SK-N-SH treated with all-trans-retinoic acid at 6 μM for 48 hours (cell line): Measurements from ENCODE around the gene CAB39L.

Experiments
- ATAC-seq: fragments of 200-7000 bp; cut with Tn5 transposase; 3 replicates; pipeline ENCODE4 v1.9.1; 2020; ENCODE audit warnings: mild to moderate bottlenecking, moderate library complexity
- ARNTL ChIP-seq: fragments of 450-650 bp; formaldehyde crosslinking; IDR thresholded peaks from 2 replicates; pipeline ENCODE4 v1.5.0; 2020; ENCODE audit warnings: low read depth, mild to moderate bottlenecking, moderate library complexity, borderline replicate concordance
- BACH2 ChIP-seq: fragments of 250-450 bp; sonication (Bioruptor Pico); IDR thresholded peaks from 2 replicates; pipeline ENCODE4 v1.9.0; 2021; ENCODE audit warnings: mild to moderate bottlenecking, borderline replicate concordance
- CSDC2 ChIP-seq: fragments of 250-450 bp; sonication (Bioruptor Pico); IDR thresholded peaks from 2 replicates; pipeline ENCODE4 v1.5.0; 2020; ENCODE audit warnings: mild to moderate bottlenecking, moderate library complexity
- CSRNP3 ChIP-seq: fragments of 250-450 bp; sonication (Bioruptor Pico); IDR thresholded peaks from 2 replicates; pipeline ENCODE4 v1.5.1; 2021; ENCODE audit warnings: mild to moderate bottlenecking, moderate library complexity
- ESRRG ChIP-seq: fragments of 250-450 bp; sonication (Bioruptor Pico); IDR thresholded peaks from 2 replicates; pipeline ENCODE4 v1.6.1; 2021; ENCODE audit warnings: mild to moderate bottlenecking
- GLIS3 ChIP-seq: fragments of 250-450 bp; sonication (Bioruptor Pico); IDR thresholded peaks from 2 replicates; pipeline ENCODE4 v1.5.0; 2020; ENCODE audit warnings: mild to moderate bottlenecking, moderate library complexity
- ISL1 ChIP-seq: fragments of 250-450 bp; sonication (Bioruptor Pico); IDR thresholded peaks from 2 replicates; pipeline ENCODE4 v2.1.2; 2022; ENCODE audit warnings: mild to moderate bottlenecking, moderate library complexity
- OSR1 ChIP-seq: fragments of 250-450 bp; sonication (Bioruptor Pico); IDR thresholded peaks from 2 replicates; pipeline ENCODE4 v1.8.0; 2022; ENCODE audit warnings: moderate library complexity, mild to moderate bottlenecking, inconsistent platforms
- PPARA ChIP-seq: fragments of 250-450 bp; sonication (Bioruptor Pico); IDR thresholded peaks from 2 replicates; pipeline ENCODE4 v1.5.0; 2020; ENCODE audit warnings: mild to moderate bottlenecking, borderline replicate concordance
- RARB ChIP-seq: fragments of 250-450 bp; sonication (Bioruptor Pico); IDR thresholded peaks from 2 replicates; pipeline ENCODE4 v1.8.0; 2021; ENCODE audit warnings: mild to moderate bottlenecking, moderate library complexity
- SNAI2 ChIP-seq: fragments of 250-450 bp; sonication (Bioruptor Pico); IDR thresholded peaks from 2 replicates; pipeline ENCODE4 v1.5.0; 2020; ENCODE audit warnings: mild to moderate bottlenecking, moderate library complexity
- TCF4 ChIP-seq: fragments of 250-450 bp; sonication (Bioruptor Pico); IDR thresholded peaks from 2 replicates; pipeline ENCODE4 v1.8.0; 2021; ENCODE audit warnings: mild to moderate bottlenecking, moderate library complexity, borderline replicate concordance
- TOX ChIP-seq: fragments of 250-450 bp; sonication (Bioruptor Pico); IDR thresholded peaks from 2 replicates; pipeline ENCODE4 v1.8.0; 2021; ENCODE audit warnings: mild to moderate bottlenecking, moderate library complexity, borderline replicate concordance
- ZC3H10 ChIP-seq: fragments of 250-450 bp; sonication (Bioruptor Pico); IDR thresholded peaks from 2 replicates; pipeline ENCODE4 v1.5.1; 2021; ENCODE audit warnings: mild to moderate bottlenecking, moderate library complexity
- ZFP3 ChIP-seq: fragments of 250-450 bp; sonication (Bioruptor Pico); IDR thresholded peaks from 2 replicates; pipeline ENCODE4 v1.5.0; 2020; ENCODE audit warnings: mild to moderate bottlenecking, moderate library complexity
- ZFP30 ChIP-seq: fragments of 450-650 bp; formaldehyde crosslinking; IDR thresholded peaks from 2 replicates; pipeline ENCODE4 v1.5.0; 2022; ENCODE audit warnings: mild to moderate bottlenecking, moderate library complexity
- ZNF565 ChIP-seq: fragments of 450-650 bp; formaldehyde crosslinking; conservative IDR thresholded peaks from 2 replicates; pipeline ENCODE4 v1.5.0; 2020; ENCODE audit warnings: low read depth, mild to moderate bottlenecking, moderate library complexity
- ZNF70 ChIP-seq: fragments of 450-650 bp; formaldehyde crosslinking; IDR thresholded peaks from 2 replicates; pipeline ENCODE4 v1.5.0; 2020; ENCODE audit warnings: mild to moderate bottlenecking, moderate library complexity
- ZNF8 ChIP-seq: fragments of 450-650 bp; formaldehyde crosslinking; IDR thresholded peaks from 2 replicates; pipeline ENCODE4 v1.5.0; 2020; ENCODE audit warnings: mild to moderate bottlenecking, moderate library complexity
- TF ChIP-seq, protein P1 (sequence below): fragments of 250-450 bp; sonication (Bioruptor Pico); IDR thresholded peaks from 2 replicates; pipeline ENCODE4 v1.8.0; 2020; ENCODE audit warnings: mild to moderate bottlenecking, moderate library complexity, borderline replicate concordance
- TF ChIP-seq, protein P2 (sequence below): fragments of 250-450 bp; sonication (Bioruptor Pico); IDR thresholded peaks from 2 replicates; pipeline ENCODE4 v1.5.1; 2020; ENCODE audit warnings: low read depth, mild to moderate bottlenecking, moderate library complexity
- TF ChIP-seq, protein P3 (sequence below): fragments of 250-450 bp; sonication (Bioruptor Pico); IDR thresholded peaks from 2 replicates; pipeline ENCODE4 v1.8.0; 2021; ENCODE audit warnings: low read depth, mild to moderate bottlenecking, moderate library complexity, borderline replicate concordance

CAB39L gene

DNA sequence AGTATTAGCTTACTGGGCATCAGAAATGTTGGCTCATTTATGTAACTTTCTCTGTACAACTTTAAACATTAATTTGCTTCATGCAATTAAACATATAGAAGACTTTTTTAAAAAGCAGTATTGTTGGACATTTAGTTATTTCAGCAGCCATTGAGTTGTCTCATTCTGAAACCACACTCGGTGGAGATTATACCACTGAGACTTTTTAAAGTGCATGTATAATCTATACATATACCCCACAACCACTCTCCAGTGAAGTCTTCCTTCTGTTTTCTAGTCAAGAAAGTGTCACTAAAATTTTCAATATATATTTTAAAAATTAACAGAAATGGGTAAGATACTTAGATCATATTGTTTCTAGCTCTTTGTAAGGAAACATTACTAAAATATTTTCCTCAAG is 15.7 kb upstream of the CAB39L start:
- ATAC-seq, result no peak
- no peak for TF ChIP-seq TCF4 (CRISPR knock-in tag)
- no peak for TF ChIP-seq ZNF8 (CRISPR knock-in tag)

- TF ChIP-seq ZNF565 (no peak), ZC3H10 (CRISPR knock-in tag) (no peak), CSRNP3 (CRISPR knock-in tag) (no peak), PPARA (no peak)
- TF ChIP-seq, protein P1, sequence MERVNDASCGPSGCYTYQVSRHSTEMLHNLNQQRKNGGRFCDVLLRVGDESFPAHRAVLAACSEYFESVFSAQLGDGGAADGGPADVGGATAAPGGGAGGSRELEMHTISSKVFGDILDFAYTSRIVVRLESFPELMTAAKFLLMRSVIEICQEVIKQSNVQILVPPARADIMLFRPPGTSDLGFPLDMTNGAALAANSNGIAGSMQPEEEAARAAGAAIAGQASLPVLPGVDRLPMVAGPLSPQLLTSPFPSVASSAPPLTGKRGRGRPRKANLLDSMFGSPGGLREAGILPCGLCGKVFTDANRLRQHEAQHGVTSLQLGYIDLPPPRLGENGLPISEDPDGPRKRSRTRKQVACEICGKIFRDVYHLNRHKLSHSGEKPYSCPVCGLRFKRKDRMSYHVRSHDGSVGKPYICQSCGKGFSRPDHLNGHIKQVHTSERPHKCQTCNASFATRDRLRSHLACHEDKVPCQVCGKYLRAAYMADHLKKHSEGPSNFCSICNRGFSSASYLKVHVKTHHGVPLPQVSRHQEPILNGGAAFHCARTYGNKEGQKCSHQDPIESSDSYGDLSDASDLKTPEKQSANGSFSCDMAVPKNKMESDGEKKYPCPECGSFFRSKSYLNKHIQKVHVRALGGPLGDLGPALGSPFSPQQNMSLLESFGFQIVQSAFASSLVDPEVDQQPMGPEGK (CRISPR knock-in tag), result no peak
- TF ChIP-seq, protein P2, sequence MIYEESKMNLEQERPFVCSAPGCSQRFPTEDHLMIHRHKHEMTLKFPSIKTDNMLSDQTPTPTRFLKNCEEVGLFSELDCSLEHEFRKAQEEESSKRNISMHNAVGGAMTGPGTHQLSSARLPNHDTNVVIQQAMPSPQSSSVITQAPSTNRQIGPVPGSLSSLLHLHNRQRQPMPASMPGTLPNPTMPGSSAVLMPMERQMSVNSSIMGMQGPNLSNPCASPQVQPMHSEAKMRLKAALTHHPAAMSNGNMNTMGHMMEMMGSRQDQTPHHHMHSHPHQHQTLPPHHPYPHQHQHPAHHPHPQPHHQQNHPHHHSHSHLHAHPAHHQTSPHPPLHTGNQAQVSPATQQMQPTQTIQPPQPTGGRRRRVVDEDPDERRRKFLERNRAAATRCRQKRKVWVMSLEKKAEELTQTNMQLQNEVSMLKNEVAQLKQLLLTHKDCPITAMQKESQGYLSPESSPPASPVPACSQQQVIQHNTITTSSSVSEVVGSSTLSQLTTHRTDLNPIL (CRISPR knock-in tag), result no peak
- ATAC-seq, result no peak
These were observed 13.4 kb upstream of the CAB39L start for GRCh38 chr13:49457221-49457620.

DNA sequence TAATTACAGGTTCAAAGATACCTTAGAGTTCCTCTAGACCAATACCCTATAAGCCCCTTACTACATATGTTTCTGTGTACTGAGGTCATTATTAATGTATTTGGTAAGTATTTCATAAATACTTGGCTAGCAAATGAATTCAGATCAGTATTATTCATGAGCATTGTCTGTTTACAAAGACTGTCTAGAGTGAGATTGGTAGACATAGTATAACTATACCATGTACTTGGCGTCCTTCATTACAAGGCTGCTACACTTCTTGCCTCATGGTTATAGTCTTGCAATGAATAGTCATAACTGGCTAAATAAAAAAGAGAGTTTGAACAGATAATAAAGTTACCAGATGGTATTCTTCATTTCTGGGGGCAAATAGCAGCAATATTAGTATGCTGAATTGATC is 12.3 kb upstream of the CAB39L start:
- no peak for TF ChIP-seq ZFP3
- TF ChIP-seq TCF4 (CRISPR knock-in tag), result no peak
- TF ChIP-seq CSDC2 (CRISPR knock-in tag), result no peak
- no peak for TF ChIP-seq ZFP30
- no peak for TF ChIP-seq ESRRG
- no peak for TF ChIP-seq ARNTL (CRISPR knock-in tag)
- TF ChIP-seq, protein P1 (CRISPR knock-in tag), result no peak
- TF ChIP-seq TOX (CRISPR knock-in tag), result no peak
- TF ChIP-seq ISL1 (CRISPR knock-in tag), result no peak
- TF ChIP-seq BACH2 (CRISPR knock-in tag), result no peak
- no peak for TF ChIP-seq ZNF8 (CRISPR knock-in tag)
- no peak for TF ChIP-seq ZC3H10 (CRISPR knock-in tag)
- no peak for TF ChIP-seq CSRNP3 (CRISPR knock-in tag)
- TF ChIP-seq ZNF565, result no peak
- no peak for ATAC-seq

DNA sequence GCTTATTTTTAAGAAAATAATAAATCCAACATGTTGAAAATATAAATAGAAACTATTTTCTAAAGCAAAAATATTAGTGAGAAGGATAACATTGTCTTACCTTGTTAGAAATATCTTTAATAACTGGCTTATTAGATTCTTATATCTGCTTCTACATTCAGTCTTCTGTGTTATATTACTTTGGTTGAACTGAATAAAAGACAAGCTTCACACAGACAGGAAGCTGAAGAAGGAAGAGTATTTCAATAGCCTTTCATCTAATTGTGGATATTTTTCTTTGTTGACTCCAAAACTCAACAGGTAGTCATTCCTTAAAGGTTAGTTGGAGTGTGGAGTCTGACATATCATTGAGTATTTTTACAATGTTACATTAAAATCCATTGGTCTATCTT is 11.1 kb upstream of the CAB39L start:
- ATAC-seq, result no peak; the same call in 2 of the 3 replicates
- TF ChIP-seq ZNF565 (no peak), TOX (CRISPR knock-in tag) (no peak), ARNTL (CRISPR knock-in tag) (no peak), ZFP30 (no peak), ZC3H10 (CRISPR knock-in tag) (no peak), PPARA (no peak), ZNF8 (CRISPR knock-in tag) (no peak), ZFP3 (no peak), ZNF70 (no peak), GLIS3 (CRISPR knock-in tag) (no peak), BACH2 (CRISPR knock-in tag) (no peak), SNAI2 (CRISPR knock-in tag) (no peak), RARB (CRISPR knock-in tag) (no peak), OSR1 (CRISPR knock-in tag) (no peak), CSDC2 (CRISPR knock-in tag) (no peak)
- TF ChIP-seq, protein P2 (CRISPR knock-in tag), result no peak
- TF ChIP-seq, protein P3, sequence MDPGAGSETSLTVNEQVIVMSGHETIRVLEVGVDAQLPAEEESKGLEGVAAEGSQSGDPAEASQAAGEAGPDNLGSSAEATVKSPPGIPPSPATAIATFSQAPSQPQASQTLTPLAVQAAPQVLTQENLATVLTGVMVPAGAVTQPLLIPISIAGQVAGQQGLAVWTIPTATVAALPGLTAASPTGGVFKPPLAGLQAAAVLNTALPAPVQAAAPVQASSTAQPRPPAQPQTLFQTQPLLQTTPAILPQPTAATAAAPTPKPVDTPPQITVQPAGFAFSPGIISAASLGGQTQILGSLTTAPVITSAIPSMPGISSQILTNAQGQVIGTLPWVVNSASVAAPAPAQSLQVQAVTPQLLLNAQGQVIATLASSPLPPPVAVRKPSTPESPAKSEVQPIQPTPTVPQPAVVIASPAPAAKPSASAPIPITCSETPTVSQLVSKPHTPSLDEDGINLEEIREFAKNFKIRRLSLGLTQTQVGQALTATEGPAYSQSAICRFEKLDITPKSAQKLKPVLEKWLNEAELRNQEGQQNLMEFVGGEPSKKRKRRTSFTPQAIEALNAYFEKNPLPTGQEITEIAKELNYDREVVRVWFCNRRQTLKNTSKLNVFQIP, result no peak
- TF ChIP-seq, protein P1 (CRISPR knock-in tag), result no peak
